Trophoblast cell (in vitro differentiated cells and primary cell): Measurements from ENCODE around the gene IQGAP1.
A peak's percentile ranks its signal among the peaks of the same experiment; 100 is the strongest.

Experiments used
- DNase-seq, 2 donors: peaks; one replicate each; pipeline ENCODE4 v3.0.0-alpha.2; 2016
- H2AFZ ChIP-seq: 2 replicates; pipeline ENCODE4 v1.6.1; 2013; ENCODE audit warnings: low read length, moderate library complexity, mild to moderate bottlenecking; ENCODE audit not compliant: insufficient read depth, poor library complexity
- H2AK5ac ChIP-seq: 2 replicates; pipeline ENCODE4 v1.6.1; 2013; ENCODE audit warnings: mild to moderate bottlenecking, low read length
- H2BK120ac ChIP-seq: 2 replicates; pipeline ENCODE4 v1.6.1; 2013; ENCODE audit warnings: low read length, mild to moderate bottlenecking, moderate library complexity; ENCODE audit not compliant: insufficient read depth, poor library complexity
- H2BK12ac ChIP-seq: 2 replicates; pipeline ENCODE4 v1.6.1; 2013; ENCODE audit warnings: mild to moderate bottlenecking, low read length, moderate library complexity
- H2BK5ac ChIP-seq: 2 replicates; pipeline ENCODE4 v1.6.1; 2013; ENCODE audit warnings: low read length, low read depth, moderate library complexity, mild to moderate bottlenecking; ENCODE audit not compliant: poor library complexity
- H3K14ac ChIP-seq: 2 replicates; pipeline ENCODE4 v1.6.1; 2013; ENCODE audit warnings: mild to moderate bottlenecking, low read length
- H3K18ac ChIP-seq: 2 replicates; pipeline ENCODE4 v1.6.1; 2013; ENCODE audit warnings: mild to moderate bottlenecking, low read length
- H3K23ac ChIP-seq: 2 replicates; pipeline ENCODE4 v1.6.1; 2013; ENCODE audit warnings: low read length
- H3K27ac ChIP-seq: 2 replicates; pipeline ENCODE4 v1.5.1; 2013; ENCODE audit warnings: low read depth, mild to moderate bottlenecking, inconsistent platforms, low read length, moderate library complexity
- H3K27me3 ChIP-seq: 2 replicates; pipeline ENCODE4 v1.6.1; 2013; ENCODE audit warnings: inconsistent platforms, mild to moderate bottlenecking, low read length, moderate library complexity; ENCODE audit not compliant: insufficient read depth
- H3K36me3 ChIP-seq, 2 experiments: 1 replicate in 1 of 2; 2 replicates in 1 of 2; pipeline ENCODE4 v1.6.1; 2013; ENCODE audit warnings: low read length in 2 of 2, mild to moderate bottlenecking in 2 of 2, moderate library complexity in 1 of 2; ENCODE audit not compliant: insufficient read depth in 2 of 2, control insufficient read depth in 1 of 2
- H3K4ac ChIP-seq: 2 replicates; pipeline ENCODE4 v1.6.1; 2013; ENCODE audit warnings: low read depth, mild to moderate bottlenecking, low read length, moderate library complexity
- H3K4me1 ChIP-seq, 2 experiments: 1 replicate in 1 of 2; 2 replicates in 1 of 2; pipeline ENCODE4 v1.6.1; 2013; ENCODE audit warnings: low read length in 2 of 2, mild to moderate bottlenecking in 2 of 2, moderate library complexity in 1 of 2; ENCODE audit not compliant: insufficient read depth in 2 of 2, control insufficient read depth in 1 of 2
- H3K4me2 ChIP-seq: 2 replicates; pipeline ENCODE4 v1.6.1; 2013; ENCODE audit warnings: inconsistent platforms, mild to moderate bottlenecking, low read length, moderate library complexity
- H3K4me3 ChIP-seq: 2 replicates; pipeline ENCODE4 v1.5.1; 2013; ENCODE audit warnings: mild to moderate bottlenecking, low read depth, low read length, inconsistent platforms
- H3K79me1 ChIP-seq: one replicate; pipeline ENCODE4 v1.6.1; 2013; ENCODE audit warnings: low read length
- H3K79me2 ChIP-seq: 2 replicates; pipeline ENCODE4 v1.6.1; 2013; ENCODE audit warnings: low read length, mild to moderate bottlenecking; ENCODE audit not compliant: control insufficient read depth, insufficient read depth, poor library complexity
- H3K9ac ChIP-seq: 2 replicates; pipeline ENCODE4 v1.6.1; 2013; ENCODE audit warnings: mild to moderate bottlenecking, low read length
- H3K9me3 ChIP-seq: 2 replicates; pipeline ENCODE4 v1.6.1; 2013; ENCODE audit warnings: low read depth, mild to moderate bottlenecking, control low read depth, inconsistent platforms, low read length; ENCODE audit not compliant: insufficient read depth
- H4K12ac ChIP-seq: 2 replicates; pipeline ENCODE4 v1.6.1; 2013; ENCODE audit warnings: low read depth, mild to moderate bottlenecking, low read length, moderate library complexity
- H4K8ac ChIP-seq: 2 replicates; pipeline ENCODE4 v1.6.1; 2013; ENCODE audit warnings: low read depth, mild to moderate bottlenecking, low read length, moderate library complexity
- H4K91ac ChIP-seq: one replicate; pipeline ENCODE4 v1.6.1; 2013; ENCODE audit warnings: low read depth, mild to moderate bottlenecking, low read length, moderate library complexity
- WGBS: extraction: QIAGEN DNeasy Blood & Tissue Kit; methylation state at CpG from one replicate; pipeline ENCODE4 v1.1.7; 2013; ENCODE audit warnings: missing lambda C conversion rate; ENCODE audit not compliant: insufficient read length, insufficient coverage; ENCODE audit errors: extremely low coverage; 5-methylcytosine and 5-hydroxymethylcytosine counted together

The IQGAP1 gene

DNA sequence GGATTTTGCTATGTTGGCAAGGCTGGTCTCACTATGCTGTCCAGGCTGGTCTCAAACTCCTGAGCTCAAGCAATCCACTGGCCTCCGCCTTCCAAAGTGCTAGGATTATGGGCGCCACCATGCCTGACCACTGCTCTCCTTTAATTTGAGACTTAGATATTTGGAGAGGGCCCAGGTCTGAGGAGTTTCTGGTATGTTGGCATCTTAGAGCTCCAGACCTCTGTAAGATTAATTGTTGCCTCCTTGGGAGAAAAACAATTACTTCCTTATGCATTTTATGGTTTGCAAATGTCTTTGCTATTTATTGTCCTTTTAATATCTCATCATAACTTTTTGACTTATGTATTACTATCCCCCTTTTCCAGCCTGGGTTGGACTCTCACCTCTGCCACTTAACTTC is 33.1 kb upstream of the IQGAP1 start:
- Histone ChIP-seq H3K36me3 (peaks cover 0 to 2% of the 10 kb centered on the region in 2 experiments), H3K79me2 (peaks cover 3% of the 10 kb centered on the region), H3K27ac (no peak overlapping the region), H3K4me2 (no peak overlapping the region), H3K4ac (no peak overlapping the region), H3K27me3 (no peaks in the 10 kb centered on the region), H4K12ac (no peak overlapping the region), H3K4me3 (no peak overlapping the region), H2BK120ac (no peak overlapping the region), H3K9me3 (no peaks in the 10 kb centered on the region), H3K18ac (no peak overlapping the region), H2AK5ac (no peak overlapping the region), H4K91ac (no peak overlapping the region), H3K9ac (no peak overlapping the region), H3K4me1 (peaks cover 4 to 6% of the 10 kb centered on the region in 2 experiments), H2AFZ (no peak overlapping the region), H2BK5ac (no peak overlapping the region), H2BK12ac (no peak overlapping the region), H3K23ac (no peak overlapping the region), H4K8ac (no peak overlapping the region), H3K79me1 (peaks cover 7% of the 10 kb centered on the region), H3K14ac (no peak overlapping the region)
- DNase-seq = no peak
- WGBS = no CpG with 5 or more reads among the region's 2 CpGs

DNA sequence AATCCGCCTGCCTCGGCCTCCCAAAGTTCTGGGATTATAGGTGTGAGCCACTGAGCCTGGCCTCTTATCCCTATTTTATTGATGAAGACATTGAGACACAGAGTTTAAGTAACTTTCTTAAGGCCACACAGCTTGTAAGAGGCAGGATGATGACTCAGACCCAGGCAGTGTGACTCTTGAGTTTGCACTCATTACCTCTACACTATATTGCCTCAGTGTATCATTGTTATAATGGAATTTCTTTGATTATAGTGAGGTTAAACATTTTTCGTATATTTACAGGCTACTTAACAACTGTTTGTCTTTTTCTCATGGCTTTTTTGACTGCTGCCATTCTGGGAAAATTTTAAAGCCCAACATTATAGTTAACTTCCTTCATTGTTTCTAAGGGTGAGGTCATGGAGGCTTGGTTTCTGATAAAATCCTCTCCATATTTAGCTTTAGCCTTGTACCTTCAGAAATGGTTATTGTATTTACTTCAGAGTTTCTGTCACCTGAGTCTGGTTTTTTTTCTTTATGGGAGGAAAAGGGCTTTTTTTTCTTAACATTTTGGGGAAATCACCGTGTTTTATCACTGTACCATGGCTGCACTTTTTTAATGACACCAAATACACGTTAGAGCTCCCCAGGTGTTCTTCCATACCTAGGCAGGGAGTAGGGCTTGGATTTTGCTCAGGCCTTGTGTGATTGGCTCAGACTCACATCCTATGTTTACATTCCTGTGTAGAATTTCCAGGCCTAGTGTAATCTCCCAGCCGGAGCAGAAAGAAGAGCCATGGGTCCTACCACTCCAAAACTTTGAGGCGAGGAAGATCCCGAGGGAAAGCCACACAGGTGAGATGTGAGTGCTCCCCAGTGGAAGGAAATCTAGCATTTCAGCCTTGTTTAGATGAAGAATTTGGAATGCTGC is 29.7 kb upstream of the IQGAP1 start:
- H3K36me3 ChIP-seq = peaks cover 0 to 8% of the 10 kb centered on the region in 2 experiments
- H4K91ac ChIP-seq = no peak overlapping the region
- no CpG with 5 or more reads among the region's 8 CpGs for WGBS
- no peak overlapping the region for H3K23ac ChIP-seq
- no peaks in the 10 kb centered on the region for H3K9me3 ChIP-seq
- H3K4me1 ChIP-seq = peaks cover 3 to 9% of the 10 kb centered on the region in 2 experiments
- no peak overlapping the region for H2AFZ ChIP-seq
- H3K27ac ChIP-seq = peak overlapping the region; percentile 62
- H3K79me2 ChIP-seq = no peaks in the 10 kb centered on the region
- DNase-seq = peak in 1 of 2 donors; percentile 51
- no peak overlapping the region for H3K4me2 ChIP-seq
- H2BK12ac ChIP-seq = no peak overlapping the region
- no peak overlapping the region for H3K4me3 ChIP-seq
- H3K14ac ChIP-seq = no peak overlapping the region
- H3K18ac ChIP-seq = no peak overlapping the region
- no peak overlapping the region for H3K4ac ChIP-seq
- H2AK5ac ChIP-seq = no peak overlapping the region
- H3K79me1 ChIP-seq = peaks cover 3% of the 10 kb centered on the region
- no peak overlapping the region for H4K12ac ChIP-seq
- H2BK120ac ChIP-seq = no peak overlapping the region
- no peak overlapping the region for H3K9ac ChIP-seq
- H4K8ac ChIP-seq = no peak overlapping the region
- no peak overlapping the region for H2BK5ac ChIP-seq
- no peaks in the 10 kb centered on the region for H3K27me3 ChIP-seq

DNA sequence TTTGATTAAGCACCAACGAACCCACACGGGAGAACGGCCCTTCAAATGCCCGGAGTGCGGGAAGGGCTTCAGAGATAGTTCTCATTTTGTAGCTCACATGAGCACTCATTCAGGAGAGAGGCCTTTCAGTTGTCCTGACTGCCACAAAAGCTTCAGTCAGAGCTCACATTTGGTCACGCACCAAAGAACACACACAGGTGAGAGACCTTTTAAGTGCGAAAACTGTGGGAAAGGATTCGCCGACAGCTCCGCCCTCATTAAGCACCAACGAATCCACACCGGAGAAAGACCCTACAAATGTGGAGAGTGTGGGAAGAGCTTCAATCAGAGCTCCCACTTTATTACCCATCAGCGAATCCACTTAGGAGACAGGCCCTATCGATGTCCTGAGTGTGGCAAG is 27.3 kb upstream of the IQGAP1 start:
- H3K79me2 ChIP-seq = no peaks in the 10 kb centered on the region
- peaks cover 2 to 8% of the 10 kb centered on the region in 2 experiments for H3K36me3 ChIP-seq
- H4K12ac ChIP-seq = no peak overlapping the region
- no peak overlapping the region for H4K91ac ChIP-seq
- H2AFZ ChIP-seq = no peak overlapping the region
- H3K9me3 ChIP-seq = no peaks in the 10 kb centered on the region
- H3K27ac ChIP-seq = no peak overlapping the region
- H3K4me2 ChIP-seq = no peak overlapping the region
- no peak overlapping the region for H3K4ac ChIP-seq
- no peak overlapping the region for H3K18ac ChIP-seq
- no peak overlapping the region for H4K8ac ChIP-seq
- no peak overlapping the region for H2BK5ac ChIP-seq
- H2BK12ac ChIP-seq = no peak overlapping the region
- H3K79me1 ChIP-seq = peaks cover 15% of the 10 kb centered on the region
- no peak for DNase-seq
- no peak overlapping the region for H3K9ac ChIP-seq
- H2BK120ac ChIP-seq = no peak overlapping the region
- no peak overlapping the region for H3K23ac ChIP-seq
- no CpG with 5 or more reads among the region's 14 CpGs for WGBS
- no peaks in the 10 kb centered on the region for H3K27me3 ChIP-seq
- peaks cover 13 to 21% of the 10 kb centered on the region in 2 experiments for H3K4me1 ChIP-seq
- no peak overlapping the region for H3K4me3 ChIP-seq
- no peak overlapping the region for H3K14ac ChIP-seq
- H2AK5ac ChIP-seq = no peak overlapping the region

DNA sequence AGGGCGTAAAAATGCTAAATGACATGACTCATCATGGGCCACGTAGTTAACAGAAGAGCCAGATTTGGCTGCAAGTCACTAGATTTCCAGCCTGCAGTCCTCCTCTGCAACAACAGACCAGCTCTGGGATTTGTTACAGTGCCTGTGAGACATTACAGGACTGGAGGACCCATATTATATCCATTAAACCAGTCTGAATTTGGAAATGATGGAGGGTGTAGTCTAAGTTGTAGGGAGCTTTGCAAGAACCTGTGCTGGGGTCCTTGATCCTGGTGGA is 25.2 kb upstream of the IQGAP1 start:
- H4K91ac ChIP-seq = peak overlapping the region; percentile 57
- peaks cover 18 to 29% of the 10 kb centered on the region in 2 experiments for H3K4me1 ChIP-seq
- no peak overlapping the region for H2BK5ac ChIP-seq
- H3K18ac ChIP-seq = no peak overlapping the region
- H3K9me3 ChIP-seq = no peaks in the 10 kb centered on the region
- peaks cover 19% of the 10 kb centered on the region for H3K79me1 ChIP-seq
- H2BK120ac ChIP-seq = peak overlapping the region; percentile 75
- H3K9ac ChIP-seq = no peak overlapping the region
- H3K27ac ChIP-seq = peak overlapping the region; percentile 50
- H3K4me2 ChIP-seq = no peak overlapping the region
- no peak overlapping the region for H2AFZ ChIP-seq
- no peak overlapping the region for H3K4me3 ChIP-seq
- H3K36me3 ChIP-seq = peaks cover 2 to 6% of the 10 kb centered on the region in 2 experiments
- no peak overlapping the region for H3K4ac ChIP-seq
- no peaks in the 10 kb centered on the region for H3K79me2 ChIP-seq
- DNase-seq = no peak
- peak overlapping the region; percentile 87 for H2AK5ac ChIP-seq
- H3K23ac ChIP-seq = no peak overlapping the region
- peak overlapping the region; percentile 67 for H4K8ac ChIP-seq
- H3K14ac ChIP-seq = peak overlapping the region; percentile 53
- no peak overlapping the region for H4K12ac ChIP-seq
- H3K27me3 ChIP-seq = no peaks in the 10 kb centered on the region
- peak overlapping the region; percentile 90 for H2BK12ac ChIP-seq
- no CpG with 5 or more reads among the region's 2 CpGs for WGBS
